Upper lobe of left lung (tissue), 4 donors: ENCODE data around the gene IRF2.

Experiments used
- CTCF ChIP-seq, 6 experiments: fragments of 450-650 bp in 4 of 6; fragments of 200-600 bp in 2 of 6; sonication (generic) in 2 of 6; IDR thresholded peaks; one replicate each; pipeline ENCODE4 v1.5.1; 2016 to 2019; ENCODE audit warnings: antibody characterized with exemption in 6 of 6
- EP300 ChIP-seq, 4 donors: sonication (generic); formaldehyde crosslinking; IDR thresholded peaks; one replicate each; pipeline ENCODE4 v1.5.1; 2017; ENCODE audit warnings: antibody characterized with exemption in 4 of 4, control low read depth in 2 of 4

- no peak for TF ChIP-seq CTCF (IDR thresholded peaks at IDR 0.05)
- TF ChIP-seq EP300 (IDR thresholded peaks at IDR 0.05): no peak
These were observed 77.5 kb downstream of the IRF2 start for GRCh38 chr4:184396570-184397515.
